SU-DHL-6 (cell line): Measurements from ENCODE around the gene TMEM131L.

Source experiments
- CTCF ChIP-seq: fragments of 200-600 bp; sonication (generic); IDR thresholded peaks from one replicate; pipeline ENCODE4 v1.5.1; 2017; ENCODE audit warnings: antibody characterized with exemption, mild to moderate bottlenecking, low read length, moderate library complexity; ENCODE audit not compliant: insufficient read depth, poor library complexity, severe bottlenecking
- EZH2phosphoT487 ChIP-seq: fragments of 200-600 bp; sonication (generic), shearing (Covaris generic); conservative IDR thresholded peaks from 2 replicates; pipeline ENCODE4 v1.6.1; 2018; ENCODE audit warnings: mild to moderate bottlenecking, antibody characterized with exemption, low read length, moderate library complexity, mixed read lengths

GRCh38 chr4:153541456-153542096, 75.4 kb downstream of the TMEM131L start:
- TF ChIP-seq CTCF (no peak), EZH2phosphoT487 (no peak)
